Measurements from ENCODE around the gene CPA2.

Gene CPA2

GRCh38 chr7:130256704-130257103 is 10.0 kb upstream of the CPA2 start:
- no peak for DNase-seq (ENCODE audit: low spot score)

- no peak for DNase-seq (ENCODE audit: low spot score)
Measured at GRCh38 chr7:130258494-130259078, 8.1 kb upstream of the CPA2 start.

- DNase-seq (ENCODE audit: low spot score): no peak
Measured at GRCh38 chr7:130262448-130262847, 4.2 kb upstream of the CPA2 start.

GRCh38 chr7:130263130-130263529 is 3.5 kb upstream of the CPA2 start:
- DNase-seq (ENCODE audit: low spot score): no peak

DNA sequence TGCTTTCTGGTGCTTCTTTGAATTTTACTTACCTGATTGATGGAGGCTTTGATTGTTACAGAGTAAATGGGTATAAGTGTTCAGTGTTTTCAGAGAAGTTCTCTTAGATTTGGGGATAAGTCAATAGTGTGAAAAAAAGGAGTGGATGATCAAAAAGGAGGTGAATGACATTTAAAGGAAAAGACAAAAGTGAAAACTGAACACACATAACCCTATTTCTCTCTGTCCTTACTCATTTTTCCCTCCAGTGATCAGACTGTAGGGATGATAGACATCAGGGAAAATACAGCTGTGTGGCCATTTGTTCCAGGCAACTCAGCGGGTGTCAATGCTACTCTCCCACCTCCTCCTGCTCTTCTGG is 278 bp downstream of the CPA2 start:
- no peak for DNase-seq (ENCODE audit: low spot score)

GRCh38 chr7:130268463-130269317 is 2.0 kb downstream of the CPA2 start:
- no peak for DNase-seq (ENCODE audit: low spot score)

- DNase-seq (ENCODE audit: low spot score): no peak
Measured at GRCh38 chr7:130269318-130269694, 2.6 kb downstream of the CPA2 start.

GRCh38 chr7:130270947-130271800 is 4.5 kb downstream of the CPA2 start:
- no peak for DNase-seq (ENCODE audit: low spot score)

DNA sequence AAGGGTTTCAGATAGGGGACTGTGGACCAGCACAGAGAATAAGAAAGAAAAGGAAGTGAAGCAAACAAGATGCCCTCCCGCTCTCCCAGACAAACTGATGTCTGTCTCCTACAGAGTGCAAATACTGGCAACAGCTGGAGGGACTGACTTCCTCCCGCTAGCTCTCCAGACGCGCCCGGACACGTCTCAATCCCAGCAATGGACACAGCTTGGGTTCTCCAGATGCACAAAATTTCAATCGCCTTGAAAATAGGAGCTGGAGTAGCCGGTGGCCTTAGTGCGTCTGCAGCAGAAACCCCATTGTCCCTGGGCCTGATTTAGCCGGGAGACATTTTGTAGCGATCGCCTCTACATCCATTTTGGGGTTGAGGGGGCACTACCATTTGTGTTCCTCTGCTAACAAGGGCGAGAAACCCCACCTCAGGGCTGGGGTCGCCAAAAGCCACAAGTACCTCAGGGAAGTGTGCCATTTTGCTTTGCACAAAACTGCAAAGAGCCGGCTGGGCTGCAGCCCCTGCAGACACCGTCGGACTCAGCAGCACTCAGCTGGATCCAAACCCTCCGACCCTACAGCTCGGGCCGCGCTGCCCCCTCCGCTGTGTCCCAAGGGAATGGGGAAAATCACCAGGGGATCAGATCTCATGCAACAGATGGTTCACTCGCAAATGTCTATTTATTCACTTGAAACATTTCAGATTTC is 5.9 kb downstream of the CPA2 start:
- peak; percentile 17 for DNase-seq (ENCODE audit: low spot score)

DNA sequence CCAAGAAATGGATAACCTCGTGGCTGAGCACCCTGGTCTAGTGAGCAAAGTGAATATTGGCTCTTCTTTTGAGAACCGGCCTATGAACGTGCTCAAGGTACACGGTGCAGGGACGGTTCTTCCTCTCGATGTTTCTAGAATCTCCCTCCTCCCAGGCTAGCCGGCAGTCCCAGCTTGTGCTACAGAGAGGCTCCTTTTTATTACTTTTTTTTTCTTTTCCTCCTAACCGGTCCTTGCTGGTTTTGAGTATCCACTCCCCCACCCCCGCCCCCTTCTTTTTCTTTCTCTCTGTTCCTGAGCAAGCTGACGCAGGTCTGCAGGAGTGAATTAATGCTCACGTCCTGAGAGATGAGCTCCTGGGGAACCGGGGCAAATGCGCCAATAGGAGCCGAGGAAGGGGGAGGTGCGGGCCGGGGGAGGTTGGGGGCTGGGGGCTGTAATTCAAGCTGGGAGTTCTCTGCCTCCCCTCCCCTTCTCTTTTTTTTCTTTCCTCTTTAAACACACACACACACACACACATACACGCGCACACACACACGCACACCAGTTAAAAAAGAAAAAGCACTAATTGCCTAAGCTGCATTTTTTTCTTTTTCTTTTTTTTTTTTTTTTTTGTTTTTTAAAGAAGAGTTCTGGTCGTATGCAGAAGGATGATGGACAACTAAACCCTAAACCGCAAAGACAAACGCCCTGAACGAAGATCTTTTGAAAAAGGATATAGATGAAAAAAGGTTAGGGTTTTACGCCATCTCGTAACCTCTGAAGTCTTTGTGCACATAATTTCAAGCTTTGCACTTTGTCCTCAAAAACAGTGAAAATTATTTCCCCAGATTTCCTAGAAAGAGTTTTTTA is 6.6 kb downstream of the CPA2 start:
- peak; percentile 91 for DNase-seq (ENCODE audit: low spot score)

DNA sequence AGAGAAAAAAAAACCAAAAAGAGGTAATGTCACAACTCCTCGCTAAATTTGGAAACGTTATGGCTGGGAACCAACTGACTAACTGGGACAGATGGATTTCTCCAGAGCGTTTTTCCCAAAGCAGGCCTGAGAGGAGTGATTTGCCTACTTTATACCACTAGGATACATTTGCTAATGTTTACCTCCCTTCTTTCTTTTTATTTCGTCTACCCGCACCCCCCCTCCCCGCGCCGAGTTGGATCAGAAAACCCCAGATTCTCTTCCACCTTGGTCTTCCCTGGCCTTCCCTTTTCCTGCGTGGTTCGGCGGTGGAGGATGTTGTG is 7.2 kb downstream of the CPA2 start:
- DNase-seq (ENCODE audit: low spot score): peak; percentile 16

DNA sequence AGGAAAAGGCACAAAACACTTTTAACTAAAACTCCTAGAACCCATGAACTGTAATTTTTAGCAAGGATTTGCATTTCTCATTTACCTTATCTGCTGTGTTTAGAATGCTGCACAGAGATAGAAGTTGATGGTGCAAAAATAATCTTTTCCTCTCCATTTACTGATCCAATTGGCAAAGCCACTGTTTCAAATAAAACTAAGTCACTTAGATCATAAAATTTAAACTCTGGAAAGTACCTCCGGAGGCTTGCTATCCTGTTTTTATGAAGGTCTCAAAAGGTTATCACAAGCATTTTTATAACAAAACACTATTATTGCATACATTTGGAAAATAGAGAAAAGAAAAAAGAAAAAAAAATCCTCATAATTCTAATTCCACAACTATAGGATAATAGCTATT is 7.6 kb downstream of the CPA2 start:
- DNase-seq (ENCODE audit: low spot score): no peak

DNA sequence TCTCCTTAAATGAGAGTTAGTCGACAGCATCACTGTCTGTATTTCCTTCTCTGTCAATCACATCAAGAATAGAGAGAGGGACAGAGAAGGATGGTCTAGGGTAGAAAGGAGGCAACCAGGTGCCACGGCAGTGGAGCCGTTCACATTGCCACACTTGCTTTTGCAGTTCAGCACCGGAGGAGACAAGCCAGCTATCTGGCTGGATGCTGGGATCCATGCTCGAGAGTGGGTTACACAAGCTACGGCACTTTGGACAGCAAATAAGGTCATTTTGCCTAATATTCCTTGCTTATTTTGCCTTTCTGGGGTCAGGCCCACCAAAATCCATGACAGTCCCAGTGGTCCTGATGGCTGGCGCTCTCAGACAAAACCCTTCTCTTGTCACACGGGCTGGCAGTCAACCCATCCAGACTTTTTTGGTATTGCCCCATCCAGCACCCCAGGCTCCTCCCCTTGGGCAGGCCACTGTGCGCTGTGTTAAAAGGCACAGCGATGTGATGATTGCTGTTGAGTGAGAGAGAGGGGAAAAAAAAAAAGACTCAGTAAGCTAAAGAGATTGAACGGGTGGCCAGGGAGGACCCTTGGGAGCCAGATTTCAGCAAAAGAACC is 8.4 kb downstream of the CPA2 start:
- DNase-seq (ENCODE audit: low spot score): peak; percentile 26

DNA sequence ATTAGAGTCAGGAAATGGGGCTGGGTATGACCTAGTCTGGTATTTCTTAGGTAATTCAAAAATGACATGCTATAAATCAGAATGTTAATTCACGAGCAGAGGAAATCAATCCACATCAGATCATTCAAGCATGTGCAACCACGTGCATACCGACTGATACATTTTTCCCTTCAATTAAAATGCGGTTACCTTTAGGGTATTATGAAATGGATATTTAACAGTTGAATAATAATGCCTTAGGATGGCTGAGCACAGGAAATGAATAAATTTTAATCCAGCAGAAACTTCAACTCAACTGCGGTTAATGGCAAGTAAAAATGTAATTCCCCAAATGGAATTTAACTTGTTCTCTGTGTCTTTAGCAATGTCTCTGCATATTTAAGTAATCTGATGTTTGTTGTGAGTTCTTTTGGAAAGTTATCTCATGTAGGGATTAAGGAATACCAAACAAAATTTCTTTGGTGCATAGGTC is 9.2 kb downstream of the CPA2 start:
- no peak for DNase-seq (ENCODE audit: low spot score)

DNA sequence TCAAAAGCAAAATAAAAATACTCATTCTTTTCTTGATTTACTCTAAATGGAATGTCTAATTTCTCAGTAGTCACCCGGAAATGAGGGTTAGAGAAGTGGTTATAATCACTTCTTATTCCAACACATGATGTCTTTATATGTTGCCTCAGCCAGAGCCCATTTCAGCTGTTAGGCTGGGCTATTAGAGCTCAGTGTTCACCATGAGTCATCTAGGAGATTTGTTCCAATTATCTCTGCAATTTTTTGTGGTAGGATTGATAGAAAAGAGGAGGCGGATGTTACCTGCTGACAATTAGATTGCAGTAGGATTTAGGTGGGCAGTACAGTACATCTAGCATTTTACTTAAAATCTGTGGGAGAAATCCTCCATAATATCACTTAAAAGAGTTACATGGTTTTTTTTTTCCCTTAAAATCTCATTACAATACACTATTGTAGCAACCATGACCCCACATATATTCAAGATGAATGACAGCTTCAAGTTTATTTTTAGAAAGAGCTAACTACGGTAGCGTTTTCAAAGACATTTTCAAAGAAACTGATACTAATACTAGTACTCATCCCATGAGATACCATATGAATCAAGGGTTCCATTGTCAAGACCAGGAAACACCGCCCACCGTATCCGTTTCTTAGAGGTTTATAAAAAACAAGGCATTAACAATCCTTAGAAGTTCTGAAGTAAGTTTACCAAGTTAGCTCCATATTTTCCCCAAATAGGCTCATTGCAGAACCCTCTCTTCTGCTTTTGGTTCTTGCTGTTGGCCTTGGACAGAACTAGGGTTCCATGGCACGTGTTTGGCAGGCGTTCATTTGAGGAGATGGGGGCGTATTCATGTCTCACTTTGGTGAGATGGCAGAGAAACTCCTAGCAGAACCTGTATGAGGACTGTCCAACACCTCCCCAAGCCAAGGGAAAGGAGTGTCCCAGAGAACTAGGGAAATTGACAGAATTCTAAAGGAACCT is 10.4 kb downstream of the CPA2 start:
- no peak for DNase-seq (ENCODE audit: low spot score)

GRCh38 chr7:130277763-130278643 is 11.3 kb downstream of the CPA2 start:
- peak; percentile 68 for DNase-seq (ENCODE audit: low spot score)

DNA sequence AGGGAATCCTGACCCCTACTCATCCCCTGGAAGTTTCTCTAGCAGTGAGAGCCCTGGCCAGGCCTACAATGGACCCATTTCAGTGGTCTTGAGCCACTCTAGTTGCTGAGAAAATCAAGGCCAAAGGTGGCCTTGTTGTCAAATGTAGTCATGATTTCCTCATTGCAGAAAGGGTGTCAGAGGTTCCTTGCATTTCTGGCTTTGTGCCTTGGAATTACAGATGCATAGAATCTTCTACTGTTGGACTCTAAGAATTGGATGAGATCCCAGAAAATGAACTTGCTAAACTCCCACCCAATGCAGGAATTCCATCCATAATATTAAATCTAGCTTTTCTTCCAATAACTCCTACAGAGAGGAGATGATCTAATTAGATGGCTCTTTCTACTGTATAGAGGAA is 12.2 kb downstream of the CPA2 start:
- DNase-seq (ENCODE audit: low spot score): no peak

GRCh38 chr7:130279286-130279685 is 12.6 kb downstream of the CPA2 start:
- DNase-seq (ENCODE audit: low spot score): no peak

- DNase-seq (ENCODE audit: low spot score): no peak
Measured at GRCh38 chr7:130279906-130280305, 13.2 kb downstream of the CPA2 start.

Data from iPS-NIHi11 (cell line).